IMR-90 (cell line): ENCODE data around the gene DND1.

ENCODE experiments used
- BHLHE40 ChIP-seq: fragments of 150-350 bp; IDR thresholded peaks from 2 replicates; pipeline ENCODE4 v1.6.1; 2016; ENCODE audit warnings: mild to moderate bottlenecking, low read depth, low read length
- CEBPB ChIP-seq: IDR thresholded peaks from 2 replicates; pipeline ENCODE4 v1.6.1; 2012; ENCODE audit warnings: low read depth, low read length, improper control_type of control experiment
- CHD1 ChIP-seq: IDR thresholded peaks from 2 replicates; pipeline ENCODE4 v1.6.1; 2012; ENCODE audit warnings: low read depth, low read length, improper control_type of control experiment
- CTCF ChIP-seq: conservative IDR thresholded peaks from 2 replicates; pipeline ENCODE4 v1.5.1; 2012; ENCODE audit warnings: mild to moderate bottlenecking, low read depth, low read length, improper control_type of control experiment
- ELK1 ChIP-seq: fragments of 150-350 bp; IDR thresholded peaks from 2 replicates; pipeline ENCODE4 v1.6.1; 2016; ENCODE audit warnings: low read depth, mild to moderate bottlenecking, low read length, moderate library complexity, borderline replicate concordance
- FOS ChIP-seq: fragments of 150-350 bp; IDR thresholded peaks from 2 replicates; pipeline ENCODE4 v1.6.1; 2016; ENCODE audit warnings: low read depth, low read length
- MAFK ChIP-seq: IDR thresholded peaks from 2 replicates; pipeline ENCODE4 v1.6.1; 2012; ENCODE audit warnings: low read depth, low read length, improper control_type of control experiment
- MAZ ChIP-seq: IDR thresholded peaks from 2 replicates; pipeline ENCODE4 v1.6.1; 2012; ENCODE audit warnings: low read depth, mild to moderate bottlenecking, low read length, improper control_type of control experiment, moderate library complexity, borderline replicate concordance
- MXI1 ChIP-seq: IDR thresholded peaks from 2 replicates; pipeline ENCODE4 v1.6.1; 2012; ENCODE audit warnings: low read depth, mild to moderate bottlenecking, low read length, moderate library complexity, borderline replicate concordance
- POLR2A ChIP-seq: IDR thresholded peaks from 2 replicates; pipeline ENCODE4 v1.6.1; 2012; ENCODE audit warnings: mild to moderate bottlenecking, low read depth, low read length
- RAD21 ChIP-seq: IDR thresholded peaks from 2 replicates; pipeline ENCODE4 v1.6.1; 2012; ENCODE audit warnings: low read length, improper control_type of control experiment
- RFX5 ChIP-seq: IDR thresholded peaks from 2 replicates; pipeline ENCODE4 v1.8.0; 2012; ENCODE audit warnings: low read depth, mild to moderate bottlenecking, low read length, moderate library complexity
- SMC3 ChIP-seq: fragments of 150-350 bp; IDR thresholded peaks from 2 replicates; pipeline ENCODE4 v1.6.1; 2016; ENCODE audit warnings: low read depth, mild to moderate bottlenecking, antibody characterized with exemption, low read length, moderate library complexity
- USF2 ChIP-seq: fragments of 150-350 bp; IDR thresholded peaks from 2 replicates; pipeline ENCODE4 v1.6.1; 2017; ENCODE audit warnings: mild to moderate bottlenecking, antibody characterized with exemption, low read length, low read depth

- TF ChIP-seq FOS: no peak
- no peak for TF ChIP-seq POLR2A
- TF ChIP-seq CTCF: no peak
- TF ChIP-seq MAFK: no peak
- no peak for TF ChIP-seq SMC3
- TF ChIP-seq USF2: no peak
- TF ChIP-seq RFX5: no peak
- no peak for TF ChIP-seq CHD1
- TF ChIP-seq CEBPB: no peak
- TF ChIP-seq BHLHE40: no peak
- TF ChIP-seq RAD21: no peak
- no peak for TF ChIP-seq MAZ
- TF ChIP-seq MXI1: no peak
- no peak for TF ChIP-seq ELK1
Observed at GRCh38 chr5:140658870-140659269, 14.5 kb downstream of the DND1 start.
